ENCODE measurements around the gene SNRK.

DNA sequence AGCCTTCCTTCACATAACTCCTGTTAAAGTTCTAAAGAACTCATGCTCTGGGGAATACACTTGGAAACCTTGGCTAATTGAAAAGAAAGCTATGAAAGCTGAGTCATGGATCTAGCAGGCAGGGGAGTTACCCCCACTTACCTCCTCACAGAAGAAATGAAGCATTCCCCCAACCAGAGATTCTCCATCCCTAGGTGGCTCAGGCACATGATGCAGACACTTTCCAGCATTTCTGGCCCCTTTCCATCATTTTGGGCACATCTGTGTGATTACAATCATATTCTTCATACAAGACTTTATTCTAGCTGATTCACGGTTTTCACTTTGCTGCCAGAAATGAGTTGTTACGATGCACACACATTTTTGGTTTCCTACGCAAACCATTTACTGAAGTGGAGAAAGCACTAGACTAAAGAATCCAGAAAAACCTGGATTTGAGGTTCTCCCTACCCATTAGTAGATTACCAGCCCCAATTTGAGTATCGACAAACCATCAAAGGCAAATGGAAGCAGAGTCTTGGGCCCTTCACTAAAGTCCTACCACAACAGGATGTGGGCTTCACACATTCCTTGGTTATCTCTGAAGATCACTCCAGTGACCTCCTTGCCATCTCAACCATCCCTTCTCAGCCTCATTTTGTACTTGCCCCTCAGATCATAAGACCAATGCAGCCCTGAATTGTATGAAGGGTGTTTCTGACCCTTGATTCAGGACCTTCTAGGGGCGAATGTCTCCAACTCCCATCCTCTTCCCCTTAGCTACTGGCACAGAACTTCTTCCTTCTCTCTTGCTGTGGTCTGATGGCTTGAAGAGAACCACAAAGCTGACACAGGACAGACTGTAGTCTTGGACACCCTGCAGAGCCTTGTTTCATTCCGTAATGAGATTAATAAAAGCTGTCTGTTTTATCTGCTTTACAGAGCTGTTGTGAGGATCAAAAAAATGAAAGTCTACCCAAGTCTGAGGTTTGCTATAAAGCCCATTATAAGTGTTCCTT is 42.5 kb upstream of the SNRK start:
- TF ChIP-seq, protein P1, sequence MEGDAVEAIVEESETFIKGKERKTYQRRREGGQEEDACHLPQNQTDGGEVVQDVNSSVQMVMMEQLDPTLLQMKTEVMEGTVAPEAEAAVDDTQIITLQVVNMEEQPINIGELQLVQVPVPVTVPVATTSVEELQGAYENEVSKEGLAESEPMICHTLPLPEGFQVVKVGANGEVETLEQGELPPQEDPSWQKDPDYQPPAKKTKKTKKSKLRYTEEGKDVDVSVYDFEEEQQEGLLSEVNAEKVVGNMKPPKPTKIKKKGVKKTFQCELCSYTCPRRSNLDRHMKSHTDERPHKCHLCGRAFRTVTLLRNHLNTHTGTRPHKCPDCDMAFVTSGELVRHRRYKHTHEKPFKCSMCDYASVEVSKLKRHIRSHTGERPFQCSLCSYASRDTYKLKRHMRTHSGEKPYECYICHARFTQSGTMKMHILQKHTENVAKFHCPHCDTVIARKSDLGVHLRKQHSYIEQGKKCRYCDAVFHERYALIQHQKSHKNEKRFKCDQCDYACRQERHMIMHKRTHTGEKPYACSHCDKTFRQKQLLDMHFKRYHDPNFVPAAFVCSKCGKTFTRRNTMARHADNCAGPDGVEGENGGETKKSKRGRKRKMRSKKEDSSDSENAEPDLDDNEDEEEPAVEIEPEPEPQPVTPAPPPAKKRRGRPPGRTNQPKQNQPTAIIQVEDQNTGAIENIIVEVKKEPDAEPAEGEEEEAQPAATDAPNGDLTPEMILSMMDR (IDR thresholded peaks at IDR 0.05): no peak
- no peak for TF ChIP-seq POLR2A (IDR thresholded peaks at IDR 0.05)

Measured in heart left ventricle (tissue), 13 donors.